WTC11 (cell line): ENCODE results near the gene TCHP. TPM values are rescaled to one million over a fixed set of nuclear protein-coding genes. Genes with fewer than 3 reads are reported as not detected.
A peak's percentile ranks its signal among the peaks of the same experiment; 100 is the strongest.

Source experiments
- ATAC-seq: fragments of 200-7000 bp; cut with Tn5 transposase; 2 replicates; pipeline ENCODE4 v1.10.0; 2021; ENCODE audit warnings: mild to moderate bottlenecking, moderate library complexity
- CTCF ChIA-PET: fragments of 300-600 bp; sonication (Branson Sonifier 250); formaldehyde crosslinking; loops from one replicate; lab custom pipeline; 2021; ENCODE audit warnings: antibody characterized with exemption; lab: Charles Lee
- POLR2A ChIA-PET: fragments of 350-600 bp; sonication (Branson Sonifier 250); formaldehyde crosslinking; loops from one replicate; lab custom pipeline; 2021; ENCODE audit warnings: antibody characterized with exemption; lab: Charles Lee
- DNase-seq: peaks from one replicate; pipeline ENCODE4 v3.0.0; 2021; ENCODE audit warnings: low spot score
- H3K27ac Mint-ChIP-seq: 2 replicates; pipeline ENCODE4 v1.8.0; 2021; ENCODE audit warnings: mixed read lengths
- H3K27me3 Mint-ChIP-seq: 2 replicates; pipeline ENCODE4 v1.8.0; 2021; ENCODE audit warnings: low read depth, mild to moderate bottlenecking, moderate library complexity, mixed read lengths
- H3K36me3 Mint-ChIP-seq: 2 replicates; pipeline ENCODE4 v1.8.0; 2021; ENCODE audit warnings: mixed read lengths
- H3K4me1 Mint-ChIP-seq: 2 replicates; pipeline ENCODE4 v1.8.0; 2022; ENCODE audit warnings: mixed read lengths
- H3K4me3 Mint-ChIP-seq: 2 replicates; pipeline ENCODE4 v1.8.0; 2021; ENCODE audit warnings: mild to moderate bottlenecking, moderate library complexity, mixed read lengths
- H3K9me3 Mint-ChIP-seq: 2 replicates; pipeline ENCODE4 v1.8.0; 2021; ENCODE audit warnings: mixed read lengths
- GABPB1 ChIP-seq: sonication (generic); formaldehyde crosslinking; IDR thresholded peaks from 2 replicates; pipeline ENCODE4 v1.8.1; 2023; ENCODE audit warnings: mild to moderate bottlenecking, missing genetic modification reagents
- IRF2 ChIP-seq: sonication (generic); formaldehyde crosslinking; IDR thresholded peaks from 2 replicates; pipeline ENCODE4 v1.8.0; 2022; ENCODE audit warnings: low read depth, missing genetic modification reagents, borderline replicate concordance
- NFE2L1 ChIP-seq: sonication (generic); formaldehyde crosslinking; IDR thresholded peaks from 2 replicates; pipeline ENCODE4 v1.8.1; 2023; ENCODE audit warnings: missing genetic modification reagents
- PRRX2 ChIP-seq: fragments of 250-450 bp; sonication (Bioruptor Pico); IDR thresholded peaks from 2 replicates; pipeline ENCODE4 v1.8.0; 2021; ENCODE audit warnings: mild to moderate bottlenecking
- TEAD1 ChIP-seq: sonication (generic); formaldehyde crosslinking; IDR thresholded peaks from 2 replicates; pipeline ENCODE4 v1.8.0; 2022; ENCODE audit warnings: mild to moderate bottlenecking, missing genetic modification reagents
- TP53 ChIP-seq: sonication (generic); formaldehyde crosslinking; IDR thresholded peaks from 2 replicates; pipeline ENCODE4 v1.8.1; 2023; ENCODE audit warnings: mild to moderate bottlenecking, missing genetic modification reagents
- ZBTB21 ChIP-seq: sonication (generic); formaldehyde crosslinking; IDR thresholded peaks from 2 replicates; pipeline ENCODE4 v1.8.1; 2023; ENCODE audit warnings: mild to moderate bottlenecking, missing genetic modification reagents, borderline replicate concordance
- ZNF121 ChIP-seq: sonication (generic); formaldehyde crosslinking; IDR thresholded peaks from 2 replicates; pipeline ENCODE4 v1.8.0; 2023; ENCODE audit warnings: missing genetic modification reagents
- ZNF219 ChIP-seq: sonication (generic); formaldehyde crosslinking; IDR thresholded peaks from 2 replicates; pipeline ENCODE4 v1.8.0; 2023; ENCODE audit warnings: missing genetic modification reagents, mild to moderate bottlenecking, borderline replicate concordance
- total RNA-seq: library from RNA; stranded (reverse); gene quantifications from 3 replicates; pipeline ENCODE4 v1.2.3, GENCODE V29; 2021
- TF ChIP-seq, protein P1 (sequence below): fragments of 250-450 bp; sonication (Bioruptor Pico); IDR thresholded peaks from 2 replicates; pipeline ENCODE4 v1.8.0; 2021; ENCODE audit warnings: mild to moderate bottlenecking
- TF ChIP-seq, protein P2 (sequence below): fragments of 250-450 bp; sonication (Bioruptor Pico); IDR thresholded peaks from 2 replicates; pipeline ENCODE4 v1.9.0; 2021; ENCODE audit warnings: mild to moderate bottlenecking, borderline replicate concordance
- TF ChIP-seq, protein P3 (sequence below): sonication (generic); formaldehyde crosslinking; IDR thresholded peaks from 2 replicates; pipeline ENCODE4 v1.8.1; 2022; ENCODE audit warnings: mild to moderate bottlenecking, moderate library complexity, missing genetic modification reagents

Gene TCHP
- total RNA-seq, 1 experiment from 2014 or later, result 7.9 TPM

DNA sequence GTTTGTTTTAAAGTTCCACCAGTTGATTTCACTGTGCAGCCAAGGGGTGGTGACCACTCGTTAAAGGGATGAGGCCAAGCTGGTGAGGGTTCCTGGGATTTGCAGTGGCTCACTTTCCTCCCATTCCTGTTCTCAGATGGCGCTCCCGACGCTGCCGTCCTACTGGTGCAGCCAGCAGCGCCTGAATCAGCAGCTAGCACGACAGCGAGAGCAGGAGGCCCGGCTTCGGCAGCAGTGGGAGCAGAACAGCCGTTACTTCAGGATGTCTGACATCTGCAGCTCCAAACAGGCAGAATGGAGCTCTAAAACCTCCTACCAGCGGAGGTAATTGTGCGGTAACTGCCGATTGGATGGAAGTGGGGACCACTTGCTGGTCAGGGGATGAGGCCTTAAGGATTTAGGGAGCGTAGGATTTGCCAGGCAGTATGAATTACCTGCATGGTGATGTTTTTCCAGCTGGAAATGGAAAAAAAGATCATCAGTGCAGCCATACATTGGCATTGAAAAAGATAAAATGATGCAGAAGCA lies 2.9 kb downstream of the TCHP start:
- H3K4me1 Mint-ChIP-seq, result peaks cover 27% of the 10 kb centered on the region
- ATAC-seq, result no peak
- H3K27me3 Mint-ChIP-seq, result peaks cover 99% of the 10 kb centered on the region
- POLR2A ChIA-PET, result no interaction called here
- H3K36me3 Mint-ChIP-seq, result peaks cover 35% of the 10 kb centered on the region
- DNase-seq, result no peak
- no peak overlapping the region for H3K27ac Mint-ChIP-seq
- CTCF ChIA-PET, result interaction anchor here (0.6 kb wide), 1 partner anchor 8 kb away, joined by 3 read pairs; no protein-coding TSS in a partner anchor
- no peak overlapping the region for H3K4me3 Mint-ChIP-seq
- no peaks in the 10 kb centered on the region for H3K9me3 Mint-ChIP-seq
- TF ChIP-seq TP53 (CRISPR knock-in tag) (no peak), NFE2L1 (no peak), GABPB1 (CRISPR knock-in tag) (no peak), TEAD1 (CRISPR knock-in tag) (no peak), IRF2 (no peak)

DNA sequence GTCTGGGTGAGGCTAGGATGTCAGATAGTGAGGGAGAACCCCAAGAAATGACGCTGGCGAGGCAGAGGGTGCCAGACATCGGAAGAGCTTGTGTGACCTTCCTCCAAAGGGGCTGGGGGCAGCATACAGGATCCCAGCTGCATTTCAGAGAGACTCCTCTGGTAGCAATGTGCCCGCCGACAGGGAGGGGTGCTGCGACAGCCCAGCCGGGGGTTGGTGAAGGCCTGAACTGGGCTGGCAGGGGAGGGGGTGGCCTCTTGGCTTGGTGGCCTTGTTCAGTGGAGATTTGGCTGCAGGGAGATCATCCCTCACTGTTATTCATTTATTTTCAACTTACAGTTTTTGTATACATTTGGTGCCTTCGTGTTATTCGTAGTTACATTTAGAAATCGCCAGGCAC lies 5.2 kb downstream of the TCHP start:
- H3K27ac Mint-ChIP-seq, result no peak overlapping the region
- H3K4me3 Mint-ChIP-seq, result no peak overlapping the region
- H3K4me1 Mint-ChIP-seq, result peaks cover 26% of the 10 kb centered on the region
- no peak for DNase-seq
- peaks cover 100% of the 10 kb centered on the region for H3K27me3 Mint-ChIP-seq
- peaks cover 35% of the 10 kb centered on the region for H3K36me3 Mint-ChIP-seq
- POLR2A ChIA-PET, result no interaction called here
- no peak for ATAC-seq
- CTCF ChIA-PET, result interaction anchor here (1.4 kb wide), 1 partner anchor 58 kb away, joined by 3 read pairs; no protein-coding TSS in a partner anchor
- H3K9me3 Mint-ChIP-seq, result no peaks in the 10 kb centered on the region
- TF ChIP-seq, protein P1, sequence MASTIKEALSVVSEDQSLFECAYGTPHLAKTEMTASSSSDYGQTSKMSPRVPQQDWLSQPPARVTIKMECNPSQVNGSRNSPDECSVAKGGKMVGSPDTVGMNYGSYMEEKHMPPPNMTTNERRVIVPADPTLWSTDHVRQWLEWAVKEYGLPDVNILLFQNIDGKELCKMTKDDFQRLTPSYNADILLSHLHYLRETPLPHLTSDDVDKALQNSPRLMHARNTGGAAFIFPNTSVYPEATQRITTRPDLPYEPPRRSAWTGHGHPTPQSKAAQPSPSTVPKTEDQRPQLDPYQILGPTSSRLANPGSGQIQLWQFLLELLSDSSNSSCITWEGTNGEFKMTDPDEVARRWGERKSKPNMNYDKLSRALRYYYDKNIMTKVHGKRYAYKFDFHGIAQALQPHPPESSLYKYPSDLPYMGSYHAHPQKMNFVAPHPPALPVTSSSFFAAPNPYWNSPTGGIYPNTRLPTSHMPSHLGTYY (CRISPR knock-in tag), result no peak
- TF ChIP-seq, protein P2, sequence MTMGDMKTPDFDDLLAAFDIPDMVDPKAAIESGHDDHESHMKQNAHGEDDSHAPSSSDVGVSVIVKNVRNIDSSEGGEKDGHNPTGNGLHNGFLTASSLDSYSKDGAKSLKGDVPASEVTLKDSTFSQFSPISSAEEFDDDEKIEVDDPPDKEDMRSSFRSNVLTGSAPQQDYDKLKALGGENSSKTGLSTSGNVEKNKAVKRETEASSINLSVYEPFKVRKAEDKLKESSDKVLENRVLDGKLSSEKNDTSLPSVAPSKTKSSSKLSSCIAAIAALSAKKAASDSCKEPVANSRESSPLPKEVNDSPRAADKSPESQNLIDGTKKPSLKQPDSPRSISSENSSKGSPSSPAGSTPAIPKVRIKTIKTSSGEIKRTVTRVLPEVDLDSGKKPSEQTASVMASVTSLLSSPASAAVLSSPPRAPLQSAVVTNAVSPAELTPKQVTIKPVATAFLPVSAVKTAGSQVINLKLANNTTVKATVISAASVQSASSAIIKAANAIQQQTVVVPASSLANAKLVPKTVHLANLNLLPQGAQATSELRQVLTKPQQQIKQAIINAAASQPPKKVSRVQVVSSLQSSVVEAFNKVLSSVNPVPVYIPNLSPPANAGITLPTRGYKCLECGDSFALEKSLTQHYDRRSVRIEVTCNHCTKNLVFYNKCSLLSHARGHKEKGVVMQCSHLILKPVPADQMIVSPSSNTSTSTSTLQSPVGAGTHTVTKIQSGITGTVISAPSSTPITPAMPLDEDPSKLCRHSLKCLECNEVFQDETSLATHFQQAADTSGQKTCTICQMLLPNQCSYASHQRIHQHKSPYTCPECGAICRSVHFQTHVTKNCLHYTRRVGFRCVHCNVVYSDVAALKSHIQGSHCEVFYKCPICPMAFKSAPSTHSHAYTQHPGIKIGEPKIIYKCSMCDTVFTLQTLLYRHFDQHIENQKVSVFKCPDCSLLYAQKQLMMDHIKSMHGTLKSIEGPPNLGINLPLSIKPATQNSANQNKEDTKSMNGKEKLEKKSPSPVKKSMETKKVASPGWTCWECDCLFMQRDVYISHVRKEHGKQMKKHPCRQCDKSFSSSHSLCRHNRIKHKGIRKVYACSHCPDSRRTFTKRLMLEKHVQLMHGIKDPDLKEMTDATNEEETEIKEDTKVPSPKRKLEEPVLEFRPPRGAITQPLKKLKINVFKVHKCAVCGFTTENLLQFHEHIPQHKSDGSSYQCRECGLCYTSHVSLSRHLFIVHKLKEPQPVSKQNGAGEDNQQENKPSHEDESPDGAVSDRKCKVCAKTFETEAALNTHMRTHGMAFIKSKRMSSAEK (CRISPR knock-in tag), result no peak
- TF ChIP-seq ZNF219 (CRISPR knock-in tag) (no peak), TP53 (CRISPR knock-in tag) (no peak), ZBTB21 (CRISPR knock-in tag) (no peak), PRRX2 (CRISPR knock-in tag) (no peak)
- TF ChIP-seq, protein P3, sequence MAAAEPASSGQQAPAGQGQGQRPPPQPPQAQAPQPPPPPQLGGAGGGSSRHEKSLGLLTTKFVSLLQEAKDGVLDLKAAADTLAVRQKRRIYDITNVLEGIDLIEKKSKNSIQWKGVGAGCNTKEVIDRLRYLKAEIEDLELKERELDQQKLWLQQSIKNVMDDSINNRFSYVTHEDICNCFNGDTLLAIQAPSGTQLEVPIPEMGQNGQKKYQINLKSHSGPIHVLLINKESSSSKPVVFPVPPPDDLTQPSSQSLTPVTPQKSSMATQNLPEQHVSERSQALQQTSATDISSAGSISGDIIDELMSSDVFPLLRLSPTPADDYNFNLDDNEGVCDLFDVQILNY (CRISPR knock-in tag), result no peak

DNA sequence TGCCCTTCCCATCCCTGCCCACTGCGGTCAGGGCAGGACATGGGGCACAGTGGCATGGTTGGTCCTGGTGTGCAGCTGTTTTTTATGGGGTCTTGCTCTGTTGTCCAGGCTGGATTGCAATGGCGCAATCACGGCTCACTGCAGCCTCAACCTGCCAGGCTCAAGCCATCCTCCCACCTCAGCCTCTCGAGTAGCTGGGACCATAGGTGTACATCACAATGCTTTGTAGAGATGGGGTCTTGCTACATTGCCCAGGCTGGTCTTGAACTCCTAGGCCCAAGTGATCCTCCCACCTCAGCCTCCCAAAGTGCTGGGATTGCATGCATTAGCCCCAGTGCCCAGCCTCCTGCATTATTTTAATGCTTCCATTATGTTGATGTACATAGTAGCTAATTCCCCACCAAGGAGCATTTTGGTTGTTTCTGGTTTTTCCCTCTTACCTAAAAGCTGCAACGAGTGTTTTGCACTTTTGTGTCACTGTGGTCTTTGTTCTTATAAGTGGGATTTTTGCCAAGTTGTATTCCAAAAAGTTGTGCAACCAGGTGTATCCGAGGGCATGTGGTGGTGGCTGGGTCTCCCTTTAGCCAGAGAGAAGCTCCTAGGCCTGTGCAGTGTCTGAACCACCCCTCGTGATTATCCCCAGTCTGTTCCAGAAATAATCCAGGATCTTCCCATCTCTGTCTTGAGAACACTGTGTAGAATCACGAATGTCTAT lies 10.3 kb downstream of the TCHP start:
- ChIA-PET POLR2A (interaction anchor here (1.2 kb wide), 1 partner anchor 10 kb away, joined by 4 read pairs; no protein-coding TSS in a partner anchor), CTCF (interaction anchor here (0.6 to 3.0 kb wide), 16 partner anchors 9 to 1153 kb away, joined by 3 to 43 read pairs (median 6); partner anchors contain the start of gene TCHP)
- TF ChIP-seq, protein P3 (CRISPR knock-in tag), result no peak
- TF ChIP-seq ZNF121, result peak; percentile 98
- Mint-ChIP-seq H3K27ac (no peak overlapping the region), H3K4me1 (peaks cover 14% of the 10 kb centered on the region), H3K4me3 (no peak overlapping the region), H3K9me3 (no peaks in the 10 kb centered on the region), H3K27me3 (peaks cover 55% of the 10 kb centered on the region), H3K36me3 (peaks cover 24% of the 10 kb centered on the region)
- ATAC-seq, result no peak
- no peak for DNase-seq
